ENCODE data around the gene GPATCH2L. TPM values are rescaled to one million over a fixed set of nuclear protein-coding genes. Genes with fewer than 3 reads are reported as not detected.

GPATCH2L gene
- polyA plus RNA-seq, 3 donors = 10.6 to 28.3 (median 13.8) TPM

DNA sequence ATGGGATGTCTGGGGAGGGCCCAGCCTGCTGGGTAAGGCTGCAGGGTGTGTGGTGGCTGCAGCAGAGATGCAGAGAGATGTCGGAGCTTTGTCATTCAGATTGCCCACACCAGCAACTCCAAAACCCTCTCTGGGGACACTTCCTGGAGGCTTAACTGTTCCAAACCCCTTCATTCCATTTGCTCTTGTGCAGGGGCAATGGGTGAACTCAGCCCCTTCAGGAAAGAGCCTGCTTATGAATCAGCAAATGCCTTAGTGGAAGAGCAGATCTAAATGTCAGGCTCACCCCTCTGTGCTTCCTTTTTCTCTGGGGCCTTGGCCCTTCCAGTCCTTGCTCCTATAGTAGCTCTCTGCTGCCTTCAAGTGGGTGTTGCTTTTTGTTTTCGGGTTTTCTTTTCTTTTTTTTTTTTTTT is 36.7 kb upstream of the GPATCH2L start:
- no peaks in the 10 kb centered on the region for H3K27me3 ChIP-seq (ENCODE audit: control insufficient read depth in 2 of 2, insufficient read depth in 2 of 2, low read length in 2 of 2)
- H3K36me3 Mint-ChIP-seq = no peaks in the 10 kb centered on the region
- TF ChIP-seq, protein P1, sequence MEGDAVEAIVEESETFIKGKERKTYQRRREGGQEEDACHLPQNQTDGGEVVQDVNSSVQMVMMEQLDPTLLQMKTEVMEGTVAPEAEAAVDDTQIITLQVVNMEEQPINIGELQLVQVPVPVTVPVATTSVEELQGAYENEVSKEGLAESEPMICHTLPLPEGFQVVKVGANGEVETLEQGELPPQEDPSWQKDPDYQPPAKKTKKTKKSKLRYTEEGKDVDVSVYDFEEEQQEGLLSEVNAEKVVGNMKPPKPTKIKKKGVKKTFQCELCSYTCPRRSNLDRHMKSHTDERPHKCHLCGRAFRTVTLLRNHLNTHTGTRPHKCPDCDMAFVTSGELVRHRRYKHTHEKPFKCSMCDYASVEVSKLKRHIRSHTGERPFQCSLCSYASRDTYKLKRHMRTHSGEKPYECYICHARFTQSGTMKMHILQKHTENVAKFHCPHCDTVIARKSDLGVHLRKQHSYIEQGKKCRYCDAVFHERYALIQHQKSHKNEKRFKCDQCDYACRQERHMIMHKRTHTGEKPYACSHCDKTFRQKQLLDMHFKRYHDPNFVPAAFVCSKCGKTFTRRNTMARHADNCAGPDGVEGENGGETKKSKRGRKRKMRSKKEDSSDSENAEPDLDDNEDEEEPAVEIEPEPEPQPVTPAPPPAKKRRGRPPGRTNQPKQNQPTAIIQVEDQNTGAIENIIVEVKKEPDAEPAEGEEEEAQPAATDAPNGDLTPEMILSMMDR (IDR thresholded peaks at IDR 0.05) = no peak
- peaks cover 9 to 12% (median 10%) of the 10 kb centered on the region in 3 donors for H3K27me3 Mint-ChIP-seq (ENCODE audit: low read depth in 3 of 3)
- no peaks in the 10 kb centered on the region for H3K4me1 Mint-ChIP-seq
- H3K9ac ChIP-seq (ENCODE audit: insufficient read depth, low read length, poor library complexity, severe bottlenecking) = no peak overlapping the region
- no peak overlapping the region for H2AFZ ChIP-seq (ENCODE audit: insufficient read depth, low read depth, low read length, poor library complexity, severe bottlenecking)
- H3K4me1 ChIP-seq (ENCODE audit: control insufficient read depth in 1 of 2, insufficient read depth in 2 of 2, low read length in 2 of 2) = no peaks in the 10 kb centered on the region
- no peak overlapping the region for H3K27ac ChIP-seq (ENCODE audit: low read depth in 1 of 2, low read length in 2 of 2)
- no peak overlapping the region for H3K4me3 ChIP-seq (replicated peaks in 1 of 3; ENCODE audit: low read depth in 2 of 3, low read length in 3 of 3)
- H3K79me2 ChIP-seq (ENCODE audit: insufficient read depth, low read length) = no peaks in the 10 kb centered on the region
- no peaks in the 10 kb centered on the region for H3K36me3 ChIP-seq (replicated peaks in 1 of 2; ENCODE audit: control insufficient read depth in 1 of 2, insufficient read depth in 2 of 2, low read length in 2 of 2)
- H3K9me3 ChIP-seq (replicated peaks in 1 of 2; ENCODE audit: control insufficient read depth in 1 of 2, insufficient read depth in 1 of 2, low read length in 2 of 2) = no peaks in the 10 kb centered on the region
- no peak for DNase-seq
- no peak overlapping the region for H3K4me2 ChIP-seq (replicated peaks; ENCODE audit: extremely low read depth, low read length, poor library complexity, severe bottlenecking)
- peaks cover 0 to 2% (median 0%) of the 10 kb centered on the region in 7 donors for H3K9me3 Mint-ChIP-seq
- H3K27ac Mint-ChIP-seq = no peak overlapping the region
- no CpG with 5 or more reads among the region's 2 CpGs for WGBS (ENCODE audit: insufficient coverage)
- no peak overlapping the region for H3K4me3 Mint-ChIP-seq
- H4K20me1 ChIP-seq (ENCODE audit: insufficient read depth, low read length) = no peaks in the 10 kb centered on the region
- intact Hi-C loops (cut with micrococcal nuclease) = no loop called here

DNA sequence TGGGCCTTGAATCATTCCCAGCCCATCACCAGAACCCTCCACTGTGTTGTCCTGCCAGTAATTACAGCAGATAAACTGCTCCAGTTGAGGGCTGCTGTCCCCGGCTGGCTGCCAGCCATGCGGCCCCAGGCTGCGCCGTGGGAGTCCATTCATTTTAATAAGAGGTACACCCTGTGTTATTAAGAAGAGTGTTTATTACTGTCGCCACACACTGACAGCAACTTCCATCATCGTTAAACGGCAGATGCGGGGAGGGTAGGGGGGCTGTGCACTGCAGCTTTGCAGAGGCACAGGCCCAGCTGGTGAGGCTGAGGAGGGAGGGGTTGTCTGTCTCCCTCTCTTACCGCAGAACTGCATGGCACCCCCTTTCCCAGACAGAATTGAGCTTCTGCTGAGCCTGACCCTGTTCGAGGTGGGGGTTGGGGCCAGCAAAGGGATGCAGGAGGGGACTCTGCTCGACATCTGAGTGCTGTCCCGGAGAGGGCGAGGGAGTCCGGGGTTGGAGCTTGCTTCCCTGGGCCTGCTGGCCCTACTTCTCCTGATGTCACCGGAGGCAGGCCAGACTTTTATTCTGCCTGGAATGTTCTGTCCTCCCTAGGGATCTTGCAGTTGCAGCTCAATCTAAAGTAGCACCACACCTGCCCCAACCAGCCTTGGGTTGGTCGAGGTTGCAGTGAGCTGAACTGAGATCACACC is 33.8 kb upstream of the GPATCH2L start:
- H3K4me3 ChIP-seq (replicated peaks in 1 of 3; ENCODE audit: low read depth in 2 of 3, low read length in 3 of 3) = no peak overlapping the region
- no peak overlapping the region for H2AFZ ChIP-seq (ENCODE audit: insufficient read depth, low read depth, low read length, poor library complexity, severe bottlenecking)
- no peak overlapping the region for H3K9ac ChIP-seq (ENCODE audit: insufficient read depth, low read length, poor library complexity, severe bottlenecking)
- Mint-ChIP-seq H3K27me3 (ENCODE audit: low read depth in 3 of 3) (peaks cover 8 to 9% (median 9%) of the 10 kb centered on the region in 3 donors), H3K27ac (no peak overlapping the region), H3K4me1 (no peaks in the 10 kb centered on the region), H3K36me3 (no peaks in the 10 kb centered on the region), H3K9me3 (no peaks in the 10 kb centered on the region), H3K4me3 (no peak overlapping the region)
- no peak overlapping the region for H3K4me2 ChIP-seq (replicated peaks; ENCODE audit: extremely low read depth, low read length, poor library complexity, severe bottlenecking)
- H3K4me1 ChIP-seq (ENCODE audit: control insufficient read depth in 1 of 2, insufficient read depth in 2 of 2, low read length in 2 of 2) = no peaks in the 10 kb centered on the region
- H3K36me3 ChIP-seq (replicated peaks in 1 of 2; ENCODE audit: control insufficient read depth in 1 of 2, insufficient read depth in 2 of 2, low read length in 2 of 2) = no peaks in the 10 kb centered on the region
- no peaks in the 10 kb centered on the region for H3K79me2 ChIP-seq (ENCODE audit: insufficient read depth, low read length)
- H3K27ac ChIP-seq (ENCODE audit: low read depth in 1 of 2, low read length in 2 of 2) = no peak overlapping the region
- TF ChIP-seq, protein P1 (IDR thresholded peaks at IDR 0.05) = no peak
- H4K20me1 ChIP-seq (ENCODE audit: insufficient read depth, low read length) = no peaks in the 10 kb centered on the region
- no peaks in the 10 kb centered on the region for H3K27me3 ChIP-seq (ENCODE audit: control insufficient read depth in 2 of 2, insufficient read depth in 2 of 2, low read length in 2 of 2)
- 68% methylated on average over 9 of the region's 16 CpGs for WGBS (ENCODE audit: insufficient coverage)
- DNase-seq = no peak
- H3K9me3 ChIP-seq (replicated peaks in 1 of 2; ENCODE audit: control insufficient read depth in 1 of 2, insufficient read depth in 1 of 2, low read length in 2 of 2) = no peaks in the 10 kb centered on the region
- intact Hi-C loops (cut with micrococcal nuclease) = no loop called here

Measured in CD14-positive monocyte (primary cell).